SK-N-SH (cell line): ENCODE measurements around the gene EMP1.

ENCODE experiments used
- CHD2 ChIP-seq: fragments of 150-350 bp; IDR thresholded peaks from 2 replicates; pipeline ENCODE4 v1.6.1; 2018; ENCODE audit warnings: low read length; ENCODE audit not compliant: partially characterized antibody
- CTCF ChIP-seq: fragments of 200-600 bp; sonication (generic); IDR thresholded peaks from 2 replicates; pipeline ENCODE4 v1.6.1; 2017; ENCODE audit warnings: antibody characterized with exemption, mild to moderate bottlenecking, moderate library complexity
- EP300 ChIP-seq, 2 experiments: IDR thresholded peaks; 2 replicates each; pipeline versions ENCODE4 v1.4.0 to v1.6.1; 2012; ENCODE audit warnings: borderline replicate concordance in 1 of 2, low read depth in 1 of 2, low read length in 1 of 2
- FOXJ3 ChIP-seq: sonication (generic); formaldehyde crosslinking; IDR thresholded peaks from 2 replicates; pipeline ENCODE4 v1.5.1; 2020; ENCODE audit warnings: mild to moderate bottlenecking, missing genetic modification reagents
- JUND ChIP-seq: IDR thresholded peaks from 2 replicates; pipeline ENCODE4 v1.4.0; 2012
- MAX ChIP-seq: IDR thresholded peaks from 2 replicates; pipeline ENCODE4 v1.4.0; 2012; ENCODE audit warnings: low read depth
- NFIC ChIP-seq: IDR thresholded peaks from 2 replicates; pipeline ENCODE4 v1.4.0; 2012; ENCODE audit warnings: borderline replicate concordance
- POLR2AphosphoS5 ChIP-seq: IDR thresholded peaks from 2 replicates; pipeline ENCODE4 v1.6.1; 2012; ENCODE audit warnings: low read depth, low read length
- REST ChIP-seq: IDR thresholded peaks from 2 replicates; pipeline ENCODE4 v1.6.1; 2012; ENCODE audit warnings: mild to moderate bottlenecking, low read depth, low read length, moderate library complexity
- TEAD4 ChIP-seq: IDR thresholded peaks from 2 replicates; pipeline ENCODE4 v1.4.0; 2012; ENCODE audit warnings: mild to moderate bottlenecking, borderline replicate concordance; ENCODE audit not compliant: insufficient read depth

- TF ChIP-seq TEAD4 (no peak), CTCF (no peak), MAX (no peak), NFIC (no peak), FOXJ3 (CRISPR knock-in tag) (no peak), REST (no peak), JUND (no peak), CHD2 (no peak), EP300 (IDR thresholded peaks at IDR 0.05; ENCODE audit: borderline replicate concordance in 1 of 2, low read depth in 1 of 2, low read length in 1 of 2) (no peak), POLR2AphosphoS5 (no peak)
These were observed 3.8 kb upstream of the EMP1 start for GRCh38 chr12:13192719-13193118.
